ENCODE data around the gene LIF.

The LIF gene

DNA sequence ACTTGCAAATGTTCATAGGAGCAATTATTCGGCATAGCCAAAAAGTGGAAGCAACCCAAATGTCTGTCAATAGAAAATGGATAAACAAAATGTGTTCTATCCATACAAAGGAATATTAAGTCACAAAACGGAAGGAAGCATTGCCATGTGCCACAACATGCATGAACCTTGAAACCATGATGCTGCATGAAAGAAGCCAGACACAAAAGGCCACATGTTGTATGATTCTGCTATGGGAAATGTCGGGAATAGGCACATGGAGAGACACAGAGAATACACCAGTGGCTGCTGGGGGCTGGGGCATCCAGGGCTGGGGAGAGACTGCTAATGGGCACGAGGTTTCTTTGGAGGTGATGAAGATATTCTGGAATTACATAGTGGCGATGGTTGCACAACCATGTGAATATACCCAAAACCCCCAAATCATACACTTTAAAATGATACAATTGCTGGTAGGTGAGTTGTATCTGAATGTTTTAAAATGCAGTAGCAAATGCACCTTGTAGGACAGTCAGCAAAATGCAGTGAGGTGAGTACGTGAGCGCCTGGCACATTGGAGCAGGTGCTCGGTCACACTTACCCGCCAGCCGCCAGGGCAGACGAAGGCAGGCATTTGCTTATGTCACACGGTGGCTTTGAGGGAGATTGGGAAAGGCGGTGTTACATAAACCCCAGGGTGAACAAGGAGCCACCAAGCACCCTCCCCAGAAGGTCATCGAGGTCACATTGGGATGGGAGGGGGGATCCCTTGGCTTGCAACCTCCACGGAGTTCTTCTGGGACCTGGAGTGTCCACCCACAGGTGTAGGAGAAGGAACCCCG, 26.4 kb upstream of the LIF start:
- TF ChIP-seq, protein P1, sequence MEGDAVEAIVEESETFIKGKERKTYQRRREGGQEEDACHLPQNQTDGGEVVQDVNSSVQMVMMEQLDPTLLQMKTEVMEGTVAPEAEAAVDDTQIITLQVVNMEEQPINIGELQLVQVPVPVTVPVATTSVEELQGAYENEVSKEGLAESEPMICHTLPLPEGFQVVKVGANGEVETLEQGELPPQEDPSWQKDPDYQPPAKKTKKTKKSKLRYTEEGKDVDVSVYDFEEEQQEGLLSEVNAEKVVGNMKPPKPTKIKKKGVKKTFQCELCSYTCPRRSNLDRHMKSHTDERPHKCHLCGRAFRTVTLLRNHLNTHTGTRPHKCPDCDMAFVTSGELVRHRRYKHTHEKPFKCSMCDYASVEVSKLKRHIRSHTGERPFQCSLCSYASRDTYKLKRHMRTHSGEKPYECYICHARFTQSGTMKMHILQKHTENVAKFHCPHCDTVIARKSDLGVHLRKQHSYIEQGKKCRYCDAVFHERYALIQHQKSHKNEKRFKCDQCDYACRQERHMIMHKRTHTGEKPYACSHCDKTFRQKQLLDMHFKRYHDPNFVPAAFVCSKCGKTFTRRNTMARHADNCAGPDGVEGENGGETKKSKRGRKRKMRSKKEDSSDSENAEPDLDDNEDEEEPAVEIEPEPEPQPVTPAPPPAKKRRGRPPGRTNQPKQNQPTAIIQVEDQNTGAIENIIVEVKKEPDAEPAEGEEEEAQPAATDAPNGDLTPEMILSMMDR (IDR thresholded peaks at IDR 0.05) = peak; percentile 41
- H3K27ac ChIP-seq = peak overlapping the region; percentile 100
- peak overlapping the region in 1 of 2 experiments; percentile 36 for H3K4me3 ChIP-seq (ENCODE audit: low read depth in 1 of 2, low read length in 1 of 2)
- peaks cover 4% of the 10 kb centered on the region for H3K36me3 ChIP-seq
- no peaks in the 10 kb centered on the region for H3K27me3 ChIP-seq
- H3K4me1 ChIP-seq (ENCODE audit: control insufficient read depth in 1 of 2, insufficient read depth in 1 of 2, low read depth in 1 of 2, low read length in 1 of 2) = peaks cover 96 to 98% of the 10 kb centered on the region in 2 experiments
- no peaks in the 10 kb centered on the region for H3K9me3 ChIP-seq

DNA sequence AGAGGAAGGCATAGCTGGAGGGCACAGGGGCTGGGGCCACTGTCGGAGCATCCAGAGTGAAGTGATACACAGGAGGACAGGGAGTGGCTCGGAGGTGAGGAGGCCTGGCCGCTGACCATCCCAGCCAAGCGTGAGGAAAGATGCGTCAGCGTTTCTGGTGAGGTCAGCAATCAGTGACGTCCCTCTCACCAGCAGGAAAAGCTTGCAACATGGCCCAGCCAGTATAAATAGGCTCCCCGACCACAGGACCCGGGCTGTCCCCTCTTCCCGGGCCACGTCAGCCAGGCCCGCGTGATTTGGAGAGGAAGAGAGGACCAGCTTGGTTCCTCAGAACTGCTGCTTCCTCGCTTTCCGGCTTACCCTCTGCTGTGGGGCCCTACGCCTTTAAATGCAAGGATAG, 24.3 kb upstream of the LIF start:
- Histone ChIP-seq H3K36me3 (peaks cover 4% of the 10 kb centered on the region), H3K4me3 (ENCODE audit: low read depth in 1 of 2, low read length in 1 of 2) (peak overlapping the region; percentile 46 to 49), H3K27me3 (no peaks in the 10 kb centered on the region), H3K4me1 (ENCODE audit: control insufficient read depth in 1 of 2, insufficient read depth in 1 of 2, low read depth in 1 of 2, low read length in 1 of 2) (peaks cover 90 to 96% of the 10 kb centered on the region in 2 experiments), H3K9me3 (no peaks in the 10 kb centered on the region), H3K27ac (peak overlapping the region; percentile 100)
- TF ChIP-seq, protein P1 (IDR thresholded peaks at IDR 0.05) = peak; percentile 44

DNA sequence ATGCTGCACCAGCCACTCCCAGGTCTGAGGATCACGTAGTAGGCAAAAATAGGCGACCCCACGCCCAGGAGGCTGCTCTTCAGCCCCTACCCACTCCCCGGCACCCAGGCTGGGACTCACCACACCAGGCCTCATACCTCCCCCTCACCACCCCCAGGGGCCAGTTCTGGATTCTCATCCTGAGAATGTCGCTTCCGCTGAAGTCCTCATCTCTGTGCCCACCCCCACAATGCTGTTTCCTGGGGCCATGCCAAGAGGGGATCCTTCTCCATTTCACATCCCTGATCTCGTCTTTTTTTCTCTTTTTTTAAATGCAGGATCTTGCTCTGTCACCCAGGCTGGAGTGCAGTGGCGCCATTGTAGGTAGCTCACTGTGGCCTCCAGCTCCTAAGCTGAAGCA, 21.8 kb upstream of the LIF start:
- peak overlapping the region; percentile 100 for H3K27ac ChIP-seq
- H3K27me3 ChIP-seq = no peaks in the 10 kb centered on the region
- peak overlapping the region; percentile 96 to 99 for H3K4me3 ChIP-seq (ENCODE audit: low read depth in 1 of 2, low read length in 1 of 2)
- H3K36me3 ChIP-seq = peaks cover 24% of the 10 kb centered on the region
- H3K9me3 ChIP-seq = no peaks in the 10 kb centered on the region
- peaks cover 90 to 98% of the 10 kb centered on the region in 2 experiments for H3K4me1 ChIP-seq (ENCODE audit: control insufficient read depth in 1 of 2, insufficient read depth in 1 of 2, low read depth in 1 of 2, low read length in 1 of 2)
- TF ChIP-seq, protein P1 (IDR thresholded peaks at IDR 0.05) = no peak

DNA sequence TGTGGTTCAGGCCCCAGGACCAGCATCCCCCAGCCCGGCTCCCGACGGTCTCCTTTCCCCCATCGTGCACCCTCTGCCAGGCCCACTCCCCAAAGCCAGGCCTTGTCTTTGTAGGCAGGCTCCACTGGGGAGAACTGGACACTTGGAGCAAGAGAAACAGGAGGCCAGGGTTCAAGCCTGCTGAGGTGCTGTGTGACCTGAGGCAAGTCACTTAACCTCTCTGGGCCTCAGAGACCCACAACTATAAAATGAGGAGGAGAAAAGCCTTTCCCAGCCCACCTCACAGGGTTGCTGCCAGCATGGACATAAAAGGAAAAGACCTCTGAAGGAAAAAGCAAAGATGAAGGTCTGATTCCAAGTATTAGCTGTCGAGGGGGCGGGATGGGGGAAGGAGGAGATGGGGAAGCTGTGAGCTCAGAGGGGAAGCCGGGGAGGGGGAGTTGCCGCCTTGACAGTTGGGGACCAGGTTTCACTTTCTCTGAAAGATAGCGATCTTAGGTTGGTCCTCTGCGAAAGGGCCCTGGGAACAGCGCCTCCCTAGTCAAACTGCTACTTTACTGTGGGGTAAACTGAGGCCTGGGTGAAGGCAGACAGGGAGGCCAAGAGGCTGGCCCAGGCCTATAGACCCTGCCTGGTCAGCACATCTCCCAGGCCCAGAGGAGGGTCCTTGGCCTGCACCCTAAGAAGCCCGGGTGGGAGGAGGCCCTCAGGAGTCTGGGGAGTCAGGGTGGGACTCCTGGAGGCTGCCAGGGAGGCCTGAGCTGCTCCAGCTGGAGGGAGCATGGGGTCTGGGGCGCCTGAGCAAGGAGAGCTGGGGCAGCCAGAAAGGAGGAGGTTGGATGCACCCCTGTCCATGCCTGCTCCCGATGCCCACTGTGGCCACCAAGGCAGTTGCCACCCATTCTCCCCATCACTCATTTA, 21.1 kb upstream of the LIF start:
- H3K27me3 ChIP-seq = no peaks in the 10 kb centered on the region
- peaks cover 90 to 98% of the 10 kb centered on the region in 2 experiments for H3K4me1 ChIP-seq (ENCODE audit: control insufficient read depth in 1 of 2, insufficient read depth in 1 of 2, low read depth in 1 of 2, low read length in 1 of 2)
- H3K4me3 ChIP-seq (ENCODE audit: low read depth in 1 of 2, low read length in 1 of 2) = peak overlapping the region; percentile 96 to 99
- H3K9me3 ChIP-seq = no peaks in the 10 kb centered on the region
- H3K27ac ChIP-seq = peak overlapping the region; percentile 100
- TF ChIP-seq, protein P1 (IDR thresholded peaks at IDR 0.05) = no peak
- H3K36me3 ChIP-seq = peaks cover 25% of the 10 kb centered on the region

DNA sequence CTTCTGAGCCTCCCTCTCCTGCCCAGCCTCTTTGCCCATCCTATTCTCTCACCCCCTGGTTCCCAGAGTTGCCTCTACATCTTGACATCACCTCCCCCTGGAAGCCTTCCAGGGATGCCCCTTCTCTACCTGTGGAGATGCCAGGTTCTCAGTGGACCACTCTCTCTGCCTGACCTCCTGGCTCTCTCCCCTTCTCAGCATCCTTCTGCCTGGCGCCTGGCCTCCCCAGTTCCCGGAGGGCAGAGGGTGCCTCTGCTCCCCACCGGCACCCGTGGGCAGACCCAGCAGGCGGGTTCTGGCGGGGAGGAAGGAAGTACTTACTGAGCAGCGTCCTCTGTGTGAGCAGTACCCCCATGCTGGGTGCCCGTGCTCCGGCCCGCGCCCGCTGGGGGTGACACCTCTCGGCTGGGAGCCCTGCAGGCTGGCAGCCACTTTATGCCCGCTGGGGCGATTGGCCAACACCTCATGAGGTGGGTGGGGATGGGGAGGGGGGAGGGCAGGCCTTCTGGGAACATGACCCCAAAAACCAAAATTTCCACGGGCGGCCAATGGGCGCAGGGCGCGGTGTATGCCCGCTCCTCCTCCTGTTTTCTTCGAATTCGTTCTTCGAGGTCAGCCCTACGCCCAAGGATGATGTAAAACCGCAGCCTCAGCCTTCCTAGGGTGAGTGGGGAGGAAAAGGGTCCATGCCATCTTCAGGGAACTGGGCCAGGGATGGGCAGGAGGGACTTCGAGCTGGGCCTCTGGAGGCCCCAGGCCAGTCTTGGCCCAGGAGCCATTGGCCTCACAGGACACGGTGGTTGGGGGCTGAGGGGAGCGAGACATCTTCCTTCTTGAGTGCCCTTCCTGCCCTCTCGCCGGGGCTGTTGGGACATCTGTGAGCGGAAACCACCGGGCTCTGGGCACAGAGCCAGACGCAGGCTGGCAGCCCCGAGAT, 20.2 kb upstream of the LIF start, which contains the start of gene OSM:
Gene OSM, minus strand, starts transcription at position 407 of the 937 bp plus-strand sequence. Its CDS starts 52 bp downstream, at position 355.
- TF ChIP-seq, protein P1 (IDR thresholded peaks at IDR 0.05) = peak; percentile 58
- H3K27ac ChIP-seq = peak within 1 kb of the TSS; percentile 100
- no peaks in the 10 kb centered on the region for H3K9me3 ChIP-seq
- peaks cover 90 to 98% of the 10 kb centered on the region in 2 experiments for H3K4me1 ChIP-seq (ENCODE audit: control insufficient read depth in 1 of 2, insufficient read depth in 1 of 2, low read depth in 1 of 2, low read length in 1 of 2)
- H3K36me3 ChIP-seq = peaks cover 25% of the 10 kb centered on the region
- H3K4me3 ChIP-seq (ENCODE audit: low read depth in 1 of 2, low read length in 1 of 2) = peak within 1 kb of the TSS; percentile 96 to 99
- H3K27me3 ChIP-seq = no peaks in the 10 kb centered on the region

All from neutrophil (primary cell).